H9 (cell line): ENCODE measurements around the gene CLIC3. TPM values are rescaled to one million over a fixed set of nuclear protein-coding genes. Genes with fewer than 3 reads are reported as not detected.

Source experiments
- DNase-seq: peaks from one replicate; pipeline ENCODE4 v3.0.0-alpha.2; 2017
- H2AFZ ChIP-seq: one replicate; pipeline ENCODE4 v1.6.1; 2013; ENCODE audit warnings: mild to moderate bottlenecking, low read length, control low read depth, moderate library complexity
- H2AK5ac ChIP-seq: 2 replicates; pipeline ENCODE4 v1.6.1; 2013; ENCODE audit warnings: low read length, control low read depth, mixed read lengths; ENCODE audit not compliant: insufficient read length
- H2BK120ac ChIP-seq: one replicate; pipeline ENCODE4 v1.6.1; 2013; ENCODE audit warnings: low read depth, mild to moderate bottlenecking, low read length, control low read depth, inconsistent platforms; ENCODE audit not compliant: poor library complexity, severe bottlenecking
- H2BK12ac ChIP-seq: 2 replicates; pipeline ENCODE4 v1.6.1; 2013; ENCODE audit warnings: low read length, control low read depth, mixed read lengths, low read depth; ENCODE audit not compliant: insufficient read length
- H2BK15ac ChIP-seq: 2 replicates; pipeline ENCODE4 v1.6.1; 2013; ENCODE audit warnings: low read depth, low read length, control low read depth
- H2BK20ac ChIP-seq: one replicate; pipeline ENCODE4 v1.6.1; 2013; ENCODE audit warnings: low read depth, mild to moderate bottlenecking, low read length, control low read depth, inconsistent platforms; ENCODE audit not compliant: poor library complexity, severe bottlenecking
- H2BK5ac ChIP-seq: 2 replicates; pipeline ENCODE4 v1.6.1; 2013; ENCODE audit warnings: low read length, control low read depth, mixed read lengths; ENCODE audit not compliant: insufficient read length
- H3K14ac ChIP-seq: 2 replicates; pipeline ENCODE4 v1.6.1; 2013; ENCODE audit warnings: low read length, control low read depth; ENCODE audit not compliant: insufficient read depth
- H3K18ac ChIP-seq: 2 replicates; pipeline ENCODE4 v1.6.1; 2013; ENCODE audit warnings: low read depth, mild to moderate bottlenecking, mixed read lengths, low read length, control low read depth; ENCODE audit not compliant: insufficient read length
- H3K23ac ChIP-seq: 2 replicates; pipeline ENCODE4 v1.6.1; 2013; ENCODE audit warnings: low read length, control low read depth, mixed read lengths, low read depth; ENCODE audit not compliant: insufficient read length
- H3K23me2 ChIP-seq: 2 replicates; pipeline ENCODE4 v1.6.1; 2013; ENCODE audit warnings: low read depth, mild to moderate bottlenecking, mixed read lengths, low read length, control low read depth; ENCODE audit not compliant: insufficient read length, poor library complexity, severe bottlenecking
- H3K27ac ChIP-seq: 2 replicates; pipeline ENCODE4 v1.5.1; 2013; ENCODE audit warnings: low read length, control low read depth, mixed read lengths, low read depth; ENCODE audit not compliant: insufficient read length
- H3K27me3 ChIP-seq: 2 replicates; pipeline ENCODE4 v1.6.1; 2013; ENCODE audit warnings: low read length, control low read depth, inconsistent platforms; ENCODE audit not compliant: insufficient read depth
- H3K4ac ChIP-seq: 2 replicates; pipeline ENCODE4 v1.6.1; 2013; ENCODE audit warnings: low read depth, mild to moderate bottlenecking, control low read depth, inconsistent platforms, low read length, moderate library complexity
- H3K4me1 ChIP-seq: 2 replicates; pipeline ENCODE4 v1.6.1; 2013; ENCODE audit warnings: low read length, control low read depth, inconsistent platforms; ENCODE audit not compliant: insufficient read depth
- H3K4me2 ChIP-seq: 2 replicates; pipeline ENCODE4 v1.6.1; 2013; ENCODE audit warnings: low read length, control low read depth, mixed read lengths; ENCODE audit not compliant: insufficient read length, insufficient read depth
- H3K56ac ChIP-seq: 2 replicates; pipeline ENCODE4 v1.6.1; 2013; ENCODE audit warnings: low read depth, mild to moderate bottlenecking, mixed read lengths, low read length, control low read depth; ENCODE audit not compliant: insufficient read length
- H3K79me1 ChIP-seq: 2 replicates; pipeline ENCODE4 v1.6.1; 2013; ENCODE audit warnings: low read depth, mild to moderate bottlenecking, moderate library complexity, low read length, control low read depth, inconsistent platforms; ENCODE audit not compliant: insufficient read depth, poor library complexity, severe bottlenecking
- H3K79me2 ChIP-seq: 2 replicates; pipeline ENCODE4 v1.6.1; 2013; ENCODE audit warnings: low read length, control low read depth, inconsistent platforms; ENCODE audit not compliant: insufficient read depth
- H3K9ac ChIP-seq: 2 replicates; pipeline ENCODE4 v1.6.1; 2013; ENCODE audit warnings: low read length, control low read depth, mixed read lengths; ENCODE audit not compliant: insufficient read length; ENCODE audit errors: extremely low read depth
- H3K9me3 ChIP-seq: one replicate; pipeline ENCODE4 v1.6.1; 2013; ENCODE audit warnings: low read depth, low read length, inconsistent platforms; ENCODE audit not compliant: control insufficient read depth
- H3T11ph ChIP-seq: one replicate; pipeline ENCODE4 v1.6.1; 2013; ENCODE audit warnings: mild to moderate bottlenecking, low read length, control low read depth, inconsistent platforms
- H4K20me1 ChIP-seq: one replicate; pipeline ENCODE4 v1.6.1; 2013; ENCODE audit not compliant: control insufficient read depth, insufficient read length, insufficient read depth
- H4K5ac ChIP-seq: 2 replicates; pipeline ENCODE4 v1.6.1; 2013; ENCODE audit warnings: low read depth, mild to moderate bottlenecking, mixed read lengths, low read length, control low read depth; ENCODE audit not compliant: insufficient read length
- H4K8ac ChIP-seq: replicated peaks from 2 replicates; pipeline ENCODE4 v1.6.1; 2013; ENCODE audit warnings: low read length, control low read depth, mixed read lengths, low read depth; ENCODE audit not compliant: insufficient read length
- H4K91ac ChIP-seq: 2 replicates; pipeline ENCODE4 v1.6.1; 2013; ENCODE audit warnings: low read depth, mild to moderate bottlenecking, moderate library complexity, mixed read lengths, low read length, control low read depth; ENCODE audit not compliant: insufficient read length
- H3K27ac Mint-ChIP-seq, 3 experiments: 2 replicates in 2 of 3; 3 replicates in 1 of 3; pipeline ENCODE4 v1.8.0; 2020 to 2021; ENCODE audit warnings: mixed read lengths in 3 of 3, mild to moderate bottlenecking in 1 of 3, moderate library complexity in 1 of 3
- H3K27me3 Mint-ChIP-seq: 2 replicates; pipeline ENCODE4 v1.8.0; 2021; ENCODE audit warnings: low read depth, mild to moderate bottlenecking, moderate library complexity, mixed read lengths
- H3K36me3 Mint-ChIP-seq, 3 experiments: 2 replicates in 2 of 3; 3 replicates in 1 of 3; pipeline ENCODE4 v1.8.0; 2020 to 2021; ENCODE audit warnings: low read depth in 3 of 3, mixed read lengths in 3 of 3; ENCODE audit not compliant: insufficient read depth in 1 of 3
- H3K4me1 Mint-ChIP-seq, 2 experiments: 2 replicates each; pipeline ENCODE4 v1.8.0; 2020; ENCODE audit warnings: mixed read lengths in 2 of 2
- H3K4me3 Mint-ChIP-seq, 2 experiments: 2 replicates in 1 of 2; 3 replicates in 1 of 2; pipeline ENCODE4 v1.8.0; 2020 to 2021; ENCODE audit warnings: mild to moderate bottlenecking in 2 of 2, mixed read lengths in 2 of 2, moderate library complexity in 1 of 2
- H3K9me3 Mint-ChIP-seq, 2 experiments: 2 replicates in 1 of 2; 3 replicates in 1 of 2; pipeline ENCODE4 v1.8.0; 2020; ENCODE audit warnings: mild to moderate bottlenecking in 2 of 2, mixed read lengths in 2 of 2, moderate library complexity in 1 of 2
- WGBS: extraction: QIAGEN DNeasy Blood & Tissue Kit; methylation state at CpG from one replicate; pipeline ENCODE4 v1.1.7; 2013; ENCODE audit warnings: missing lambda C conversion rate, low lambda C conversion rate, mixed read lengths; ENCODE audit not compliant: insufficient read length; ENCODE audit errors: extremely low coverage; 5-methylcytosine and 5-hydroxymethylcytosine counted together
- total RNA-seq: library from RNA; stranded (reverse); gene quantifications from 2 replicates; pipeline ENCODE4 v1.2.1, GENCODE V29; 2021
- TF ChIP-seq, protein P1 (sequence below): fragments of 200-600 bp; sonication (generic); conservative IDR thresholded peaks from 3 replicates; pipeline ENCODE4 v1.8.0; 2021; ENCODE audit warnings: antibody characterized with exemption, mild to moderate bottlenecking

The CLIC3 gene
- total RNA-seq, 1 experiment from 2014 or later = 0.31 TPM

DNA sequence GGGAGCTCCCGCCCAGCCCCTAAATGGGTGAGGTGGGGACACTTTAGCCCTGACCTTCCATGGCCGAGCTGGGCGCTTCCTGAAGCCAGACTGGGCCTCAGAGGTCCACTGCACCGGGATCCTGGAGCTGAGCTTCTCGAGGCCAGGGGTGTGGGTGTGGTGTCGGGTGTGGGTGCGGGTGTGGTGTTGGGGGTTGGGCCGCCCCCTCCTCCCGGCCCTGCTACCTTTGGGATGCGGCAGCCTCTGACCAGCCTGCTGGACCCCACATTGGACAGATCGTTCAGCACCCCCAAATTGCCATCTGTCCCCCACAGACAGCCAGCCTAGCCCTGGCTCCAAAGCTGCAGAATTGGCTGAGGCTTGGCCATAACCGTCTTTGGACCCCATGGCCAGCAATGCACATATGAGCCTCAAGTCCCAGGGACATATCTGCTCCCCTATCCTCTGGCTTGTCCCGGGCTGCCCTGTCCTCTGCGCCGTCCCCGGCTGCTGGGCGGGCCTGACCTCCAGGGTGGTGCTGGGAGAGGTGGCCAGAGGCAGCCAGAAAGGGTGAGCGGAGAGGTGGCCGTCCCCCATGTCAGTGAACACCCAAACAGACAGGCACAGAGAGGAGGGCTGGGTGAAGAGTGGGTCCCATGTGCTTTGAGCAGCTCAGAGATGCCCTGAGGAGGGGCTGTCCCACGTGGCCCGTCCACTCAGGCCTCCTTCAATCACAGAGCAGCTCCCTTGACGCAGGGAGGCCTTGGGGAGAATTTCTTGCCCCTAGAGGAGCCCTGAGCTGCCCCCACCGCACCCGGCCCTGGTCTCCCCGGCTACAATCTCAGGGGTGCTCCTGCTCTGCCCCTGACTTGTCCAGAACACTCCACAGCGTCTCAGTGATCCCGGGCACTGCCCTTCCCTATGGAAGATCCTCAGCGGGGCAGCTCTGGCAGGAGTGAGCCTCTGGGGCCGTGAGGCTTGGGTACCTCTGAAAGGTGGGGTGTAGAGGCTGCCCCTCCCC lies 22.4 kb downstream of the CLIC3 start:
- Histone ChIP-seq H2BK20ac (no peak overlapping the region), H3K9me3 (no peaks in the 10 kb centered on the region), H3K4me1 (no peaks in the 10 kb centered on the region; the same call in 1 of the 2 replicates), H2BK15ac (no peak overlapping the region), H3T11ph (no peak overlapping the region), H4K91ac (no peak overlapping the region), H3K14ac (no peak overlapping the region; the same call in 1 of the 2 replicates), H3K23ac (no peak overlapping the region), H4K5ac (no peak overlapping the region), H3K9ac (no peak overlapping the region), H2BK120ac (no peak overlapping the region), H3K4me2 (no peak overlapping the region), H3K79me1 (no peaks in the 10 kb centered on the region), H3K4ac (no peak overlapping the region), H2AK5ac (no peak overlapping the region), H3K27me3 (no peaks in the 10 kb centered on the region), H3K18ac (no peak overlapping the region), H2BK5ac (no peak overlapping the region), H4K20me1 (no peaks in the 10 kb centered on the region), H2BK12ac (no peak overlapping the region), H3K27ac (no peak overlapping the region), H3K79me2 (no peaks in the 10 kb centered on the region), H4K8ac (no peak overlapping the region), H3K56ac (no peak overlapping the region), H2AFZ (no peak overlapping the region), H3K23me2 (peaks cover 9% of the 10 kb centered on the region)
- H3K27me3 Mint-ChIP-seq = peaks cover 6% of the 10 kb centered on the region
- TF ChIP-seq, protein P1, sequence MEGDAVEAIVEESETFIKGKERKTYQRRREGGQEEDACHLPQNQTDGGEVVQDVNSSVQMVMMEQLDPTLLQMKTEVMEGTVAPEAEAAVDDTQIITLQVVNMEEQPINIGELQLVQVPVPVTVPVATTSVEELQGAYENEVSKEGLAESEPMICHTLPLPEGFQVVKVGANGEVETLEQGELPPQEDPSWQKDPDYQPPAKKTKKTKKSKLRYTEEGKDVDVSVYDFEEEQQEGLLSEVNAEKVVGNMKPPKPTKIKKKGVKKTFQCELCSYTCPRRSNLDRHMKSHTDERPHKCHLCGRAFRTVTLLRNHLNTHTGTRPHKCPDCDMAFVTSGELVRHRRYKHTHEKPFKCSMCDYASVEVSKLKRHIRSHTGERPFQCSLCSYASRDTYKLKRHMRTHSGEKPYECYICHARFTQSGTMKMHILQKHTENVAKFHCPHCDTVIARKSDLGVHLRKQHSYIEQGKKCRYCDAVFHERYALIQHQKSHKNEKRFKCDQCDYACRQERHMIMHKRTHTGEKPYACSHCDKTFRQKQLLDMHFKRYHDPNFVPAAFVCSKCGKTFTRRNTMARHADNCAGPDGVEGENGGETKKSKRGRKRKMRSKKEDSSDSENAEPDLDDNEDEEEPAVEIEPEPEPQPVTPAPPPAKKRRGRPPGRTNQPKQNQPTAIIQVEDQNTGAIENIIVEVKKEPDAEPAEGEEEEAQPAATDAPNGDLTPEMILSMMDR = no peak
- no peaks in the 10 kb centered on the region for H3K36me3 Mint-ChIP-seq
- no CpG with 5 or more reads among the region's 29 CpGs for WGBS
- H3K4me1 Mint-ChIP-seq = peaks cover 2 to 8% of the 10 kb centered on the region in 2 experiments
- H3K4me3 Mint-ChIP-seq = no peak overlapping the region
- no peak overlapping the region for H3K27ac Mint-ChIP-seq
- no peaks in the 10 kb centered on the region for H3K9me3 Mint-ChIP-seq
- no peak for DNase-seq
